H1 (cell line): ENCODE data around the gene PSMD6. TPM values are rescaled to one million over a fixed set of nuclear protein-coding genes. Genes with fewer than 3 reads are reported as not detected.
A peak's percentile ranks its signal among the peaks of the same experiment; 100 is the strongest.

ENCODE experiments used
- CTCF ChIA-PET: fragments of 300-600 bp; sonication (Branson Sonifier 250); formaldehyde crosslinking; loops from one replicate; lab custom pipeline; 2021; ENCODE audit not compliant: partially characterized antibody; lab: Charles Lee
- POLR2A ChIA-PET: fragments of 300-600 bp; sonication (Branson Sonifier 250); formaldehyde crosslinking; loops from one replicate; lab custom pipeline; 2021; ENCODE audit warnings: inconsistent platforms; ENCODE audit not compliant: partially characterized antibody; lab: Charles Lee
- DNase-seq, 2 experiments: peaks; one replicate each; pipeline versions ENCODE4 v3.0.0 to v3.0.0-alpha.2; 2010 to 2022; ENCODE audit warnings: low spot score in 2 of 2, low read depth in 1 of 2, mixed read lengths in 1 of 2
- FAIRE-seq: peaks from 2 replicates; lab custom pipeline; 2011; peaks lifted over from hg19 to GRCh38; lab: Jason Lieb, UNC
- H2AFZ ChIP-seq: 2 replicates; pipeline ENCODE4 v1.8.1; 2012; ENCODE audit warnings: low read length, inconsistent platforms
- H2AK5ac ChIP-seq: 2 replicates; pipeline ENCODE4 v1.6.1; 2013; ENCODE audit warnings: low read depth, low read length
- H2BK120ac ChIP-seq: replicated peaks from 2 replicates; pipeline ENCODE3; 2013; ENCODE audit warnings: low read depth, low read length, inconsistent platforms
- H2BK12ac ChIP-seq: 2 replicates; pipeline ENCODE4 v1.6.1; 2013; ENCODE audit warnings: low read depth, low read length
- H2BK15ac ChIP-seq: 2 replicates; pipeline ENCODE4 v1.6.1; 2013; ENCODE audit warnings: low read length
- H2BK20ac ChIP-seq: 2 replicates; pipeline ENCODE4 v1.6.1; 2013; ENCODE audit warnings: low read length
- H2BK5ac ChIP-seq: 2 replicates; pipeline ENCODE4 v1.6.1; 2013; ENCODE audit warnings: low read depth, low read length
- H3K14ac ChIP-seq: 2 replicates; pipeline ENCODE4 v1.6.1; 2013; ENCODE audit warnings: inconsistent platforms; ENCODE audit not compliant: insufficient read length
- H3K18ac ChIP-seq: 2 replicates; pipeline ENCODE4 v1.6.1; 2013; ENCODE audit warnings: low read length; ENCODE audit errors: extremely low read depth
- H3K23ac ChIP-seq: 2 replicates; pipeline ENCODE4 v1.6.1; 2013; ENCODE audit warnings: inconsistent platforms; ENCODE audit not compliant: insufficient read length
- H3K23me2 ChIP-seq: 2 replicates; pipeline ENCODE4 v1.6.1; 2013; ENCODE audit warnings: low read depth, low read length
- H3K27ac ChIP-seq: 2 replicates; pipeline ENCODE4 v1.6.1; 2011; ENCODE audit warnings: low read depth, low read length, inconsistent platforms
- H3K27me3 ChIP-seq, 4 experiments: replicated peaks in 1 of 4; 1 replicate in 1 of 4; 2 replicates in 3 of 4; pipeline versions ENCODE4 v1.6.1 to v1.8.1; 2011 to 2013; ENCODE audit warnings: low read length in 3 of 4, mild to moderate bottlenecking in 3 of 4, inconsistent platforms in 2 of 4, mixed read lengths in 2 of 4, moderate library complexity in 1 of 4; ENCODE audit not compliant: control insufficient read depth in 3 of 4, insufficient read depth in 3 of 4; ENCODE audit errors: extremely low read depth in 1 of 4
- H3K36me3 ChIP-seq, 4 experiments: 2 replicates each; pipeline versions ENCODE4 v1.6.1 to v1.8.1; 2011 to 2013; ENCODE audit warnings: mild to moderate bottlenecking in 4 of 4, low read length in 3 of 4, moderate library complexity in 2 of 4, control low read depth in 1 of 4, inconsistent platforms in 1 of 4; ENCODE audit not compliant: insufficient read depth in 4 of 4, control insufficient read depth in 2 of 4
- H3K4ac ChIP-seq: replicated peaks from 2 replicates; pipeline ENCODE3; 2013; ENCODE audit warnings: low read length, low read depth, mixed read lengths, inconsistent platforms; ENCODE audit not compliant: insufficient read length
- H3K4me1 ChIP-seq, 4 experiments: replicated peaks in 1 of 4; 1 replicate in 1 of 4; 2 replicates in 3 of 4; pipeline versions ENCODE4 v1.6.1 to v1.8.1; 2011 to 2013; ENCODE audit warnings: low read length in 3 of 4, inconsistent platforms in 2 of 4, mixed read lengths in 1 of 4; ENCODE audit not compliant: insufficient read depth in 4 of 4, control insufficient read depth in 3 of 4
- H3K4me2 ChIP-seq, 2 experiments: 2 replicates each; pipeline versions ENCODE4 v1.6.1 to v1.8.1; 2011 to 2013; ENCODE audit warnings: low read depth in 2 of 2, low read length in 2 of 2, control low read depth in 1 of 2, inconsistent platforms in 1 of 2, mild to moderate bottlenecking in 1 of 2; ENCODE audit not compliant: insufficient read depth in 1 of 2
- H3K4me3 ChIP-seq, 4 experiments: fragments of 200-600, 300-600 bp in 1 of 4; sonication (generic), shearing (Covaris generic), sonication (Bioruptor Twin) in 1 of 4; 2 replicates each; pipeline versions ENCODE4 v1.5.1 to v1.8.1; 2011 to 2016; ENCODE audit warnings: low read length in 4 of 4, low read depth in 3 of 4, control low read depth in 2 of 4, inconsistent platforms in 2 of 4, mild to moderate bottlenecking in 2 of 4, mixed read lengths in 1 of 4, moderate library complexity in 1 of 4; ENCODE audit not compliant: insufficient read depth in 2 of 4; ENCODE audit errors: extremely low read depth in 1 of 4
- H3K56ac ChIP-seq: replicated peaks from 2 replicates; pipeline ENCODE3; 2013; ENCODE audit warnings: low read depth, mild to moderate bottlenecking, mixed read lengths, low read length, inconsistent platforms; ENCODE audit not compliant: insufficient read length
- H3K79me1 ChIP-seq: 2 replicates; pipeline ENCODE4 v1.6.1; 2013; ENCODE audit warnings: low read depth, low read length, control low read depth
- H3K79me2 ChIP-seq, 2 experiments: 2 replicates each; pipeline versions ENCODE4 v1.6.1 to v1.8.1; 2012 to 2013; ENCODE audit warnings: low read length in 2 of 2, mild to moderate bottlenecking in 2 of 2, inconsistent platforms in 1 of 2; ENCODE audit not compliant: insufficient read depth in 2 of 2, control insufficient read depth in 1 of 2
- H3K9ac ChIP-seq, 4 experiments: replicated peaks in 1 of 4; 1 replicate in 1 of 4; 2 replicates in 3 of 4; pipeline versions ENCODE4 v1.6.1 to v1.8.1; 2011 to 2013; ENCODE audit warnings: low read depth in 3 of 4, low read length in 3 of 4, control low read depth in 2 of 4, mild to moderate bottlenecking in 2 of 4, moderate library complexity in 2 of 4, inconsistent platforms in 1 of 4; ENCODE audit errors: extremely low read depth in 1 of 4
- H3K9me3 ChIP-seq, 2 experiments: 2 replicates each; pipeline versions ENCODE4 v1.6.1 to v1.8.1; 2012 to 2013; ENCODE audit warnings: mild to moderate bottlenecking in 2 of 2, moderate library complexity in 2 of 2, control low read depth in 1 of 2, inconsistent platforms in 1 of 2, low read depth in 1 of 2, low read length in 1 of 2, mixed read lengths in 1 of 2; ENCODE audit not compliant: insufficient read depth in 2 of 2
- H4K20me1 ChIP-seq, 2 experiments: replicated peaks in 1 of 2; 2 replicates each; pipeline versions ENCODE3 to v1.8.1; 2011 to 2013; ENCODE audit warnings: inconsistent platforms in 2 of 2, low read length in 2 of 2, mild to moderate bottlenecking in 1 of 2; ENCODE audit not compliant: insufficient read depth in 2 of 2, control insufficient read depth in 1 of 2
- H4K5ac ChIP-seq: 2 replicates; pipeline ENCODE4 v1.6.1; 2013; ENCODE audit warnings: low read length, low read depth, mixed read lengths, inconsistent platforms; ENCODE audit not compliant: insufficient read length
- H4K8ac ChIP-seq: 2 replicates; pipeline ENCODE4 v1.8.0; 2013; ENCODE audit warnings: mild to moderate bottlenecking, moderate library complexity, low read length, inconsistent platforms; ENCODE audit not compliant: insufficient read depth; ENCODE audit errors: extremely low read depth
- H4K91ac ChIP-seq: replicated peaks from 2 replicates; pipeline ENCODE3; 2013; ENCODE audit warnings: low read length, mixed read lengths, inconsistent platforms; ENCODE audit not compliant: insufficient read length
- CHD2 ChIP-seq: IDR thresholded peaks from 2 replicates; pipeline ENCODE4 v1.6.1; 2012; ENCODE audit warnings: low read length, improper control_type of control experiment
- CREB1 ChIP-seq: IDR thresholded peaks from 2 replicates; pipeline ENCODE4 v1.6.1; 2012; ENCODE audit warnings: inconsistent platforms
- JUND ChIP-seq: IDR thresholded peaks from 2 replicates; pipeline ENCODE4 v1.6.1; 2011; ENCODE audit warnings: mild to moderate bottlenecking, improper control_type of control experiment, low read length
- KDM1A ChIP-seq: fragments of 200-600, 300-600 bp; sonication (generic); IDR thresholded peaks from 2 replicates; pipeline ENCODE4 v1.7.1; 2016; ENCODE audit warnings: mild to moderate bottlenecking, low read length, borderline replicate concordance
- MAFK ChIP-seq: IDR thresholded peaks from 2 replicates; pipeline ENCODE4 v1.6.1; 2012; ENCODE audit warnings: low read depth, mild to moderate bottlenecking, improper control_type of control experiment, low read length
- NRF1 ChIP-seq: IDR thresholded peaks from 2 replicates; pipeline ENCODE4 v1.6.1; 2011; ENCODE audit warnings: mild to moderate bottlenecking, low read depth, low read length, improper control_type of control experiment
- POU5F1 ChIP-seq: IDR thresholded peaks from 2 replicates; pipeline ENCODE4 v1.6.1; 2011; ENCODE audit warnings: low read depth, mild to moderate bottlenecking, low read length, moderate library complexity
- RNF2 ChIP-seq: fragments of 200-900, 300-1000 bp; sonication (generic); IDR thresholded peaks from 2 replicates; pipeline ENCODE4 v1.7.1; 2016; ENCODE audit warnings: borderline replicate concordance, low read depth, mild to moderate bottlenecking, antibody characterized with exemption, low read length; ENCODE audit not compliant: poor library complexity, severe bottlenecking; ENCODE audit errors: missing control alignments
- SP2 ChIP-seq: IDR thresholded peaks from 2 replicates; pipeline ENCODE4 v1.6.1; 2012; ENCODE audit warnings: mild to moderate bottlenecking, low read length, inconsistent platforms
- WGBS, 2 experiments: shearing (Covaris generic) in 1 of 2; methylation state at CpG; one replicate each; pipeline versions ENCODE4 v1.1.6 to v1.1.7; 2013 to 2015; ENCODE audit warnings: low lambda C conversion rate in 2 of 2, mixed read lengths in 2 of 2, inconsistent platforms in 1 of 2, low coverage in 1 of 2, missing lambda C conversion rate in 1 of 2; ENCODE audit not compliant: insufficient replicate concordance in 2 of 2, insufficient coverage in 1 of 2, insufficient read length in 1 of 2; ENCODE audit errors: extremely low coverage in 1 of 2, missing lambda C conversion rate in 1 of 2; 5-methylcytosine and 5-hydroxymethylcytosine counted together
- long read RNA-seq, 2 experiments: library from RNA in 1 of 2; library from capped mRNA in 1 of 2; stranded (forward); transcript quantifications; one replicate each; pipeline ENCODE4 v2.0.0, GENCODE V29; 2021; ENCODE audit warnings: inconsistent platforms in 1 of 2
- polyA minus RNA-seq, 3 experiments: library from RNA; depleted of rRNA, polyadenylated mRNA; stranded (reverse); fragments of >200 nt; gene quantifications; 1 replicate in 2 of 3; 2 replicates in 1 of 3; pipeline ENCODE4 v1.2.3, GENCODE V29; 2011
- polyA plus RNA-seq, 7 experiments: library from polyadenylated mRNA; depleted of rRNA in 3 of 7; stranded (reverse) in 5 of 7; unstranded in 2 of 7; fragments of >200 nt in 5 of 7; fragments of 200-250 nt in 2 of 7; gene quantifications; 1 replicate in 5 of 7; 2 replicates in 1 of 7; 4 replicates in 1 of 7; pipeline versions ENCODE4 v1.2.1 to v1.2.3, GENCODE V29; 2011 to 2013; ENCODE audit warnings: missing spikeins in 2 of 7, mixed read lengths in 2 of 7
- total RNA-seq: library from RNA; stranded (reverse); fragmentation: NEBNext Ultra II Directional; extraction: Animal tissue kit (Norgen Biotek cat#: 25700); gene quantifications from 2 replicates; pipeline ENCODE4 v1.2.1, GENCODE V29; 2021

PSMD6 gene
- total RNA-seq (99.6 and 104 TPM in 2 replicates), polyA plus RNA-seq (2011; rRNA removed) (31.9 and 43.7 TPM in 2 replicates), polyA minus RNA-seq (2011; rRNA and poly(A)+ RNA removed) (30.3 and 32.6 TPM in 2 replicates)
- 64.1 TPM for polyA plus RNA-seq (2011; cell fraction: cytosol; rRNA removed)
- 39.6 TPM for polyA plus RNA-seq (2011; cell fraction: nucleus; rRNA removed)
- polyA plus RNA-seq (2012, experiment 1 of 2): 91.1 to 107 TPM (median 94.8 TPM) in 4 replicates
- 14.2 TPM for polyA plus RNA-seq (2012, experiment 2 of 2)
- 105 TPM for polyA plus RNA-seq (2013, experiment 1 of 2)
- 106 TPM for polyA plus RNA-seq (2013, experiment 2 of 2)
- 36.3 TPM for polyA minus RNA-seq (2011; cell fraction: cytosol; rRNA and poly(A)+ RNA removed)
- polyA minus RNA-seq (2011; cell fraction: nucleus; rRNA and poly(A)+ RNA removed): 61.2 TPM
- long read RNA-seq, experiment 1, full-length matches to known transcripts: 114 of 141 reads
- long read RNA-seq, experiment 1, partial matches to known transcripts: 14 of 141 reads
- long read RNA-seq, experiment 1, other reads (novel, unspliced or antisense): 13 of 141 reads
- long read RNA-seq, experiment 2, transcript PSMD6-201 (8 exons, 1,430 nt): major isoform, 170 of 184 reads
- long read RNA-seq, experiment 2, partial matches to known transcripts: 2 of 184 reads
- long read RNA-seq, experiment 2, other reads (novel, unspliced or antisense): 4 of 184 reads

GRCh38 chr3:64023187-64023860 lies at the start of gene PSMD6:
TSS of gene PSMD6 (minus strand) at chr3:64023494. CDS start at chr3:64023419, 75 bp downstream.
- Histone ChIP-seq H3K4me2 (peak within 1 kb of the TSS; percentile 94 to 96), H2BK20ac (no peak within 1 kb of the TSS), H4K91ac (no peak within 1 kb of the TSS), H2AFZ (peak within 1 kb of the TSS; percentile 89; the same call in 1 of the 2 replicates), H3K56ac (peak within 1 kb of the TSS; percentile 21), H3K27ac (peak within 1 kb of the TSS; percentile 81), H2BK12ac (no peak within 1 kb of the TSS), H4K20me1 (peaks cover 0 to 3% of the 10 kb centered on the region in 2 experiments), H3K23ac (no peak within 1 kb of the TSS), H3K14ac (no peak within 1 kb of the TSS), H3K18ac (peak within 1 kb of the TSS; percentile 78; the same call in 1 of the 2 replicates), H3K36me3 (peaks cover 0 to 29% (median 10%) of the 10 kb centered on the region in 4 experiments; a peak in 5 of 8 replicates), H4K5ac (peak within 1 kb of the TSS; percentile 87), H3K79me1 (no peaks in the 10 kb centered on the region), H2AK5ac (no peak within 1 kb of the TSS), H3K4me3 (peak within 1 kb of the TSS; percentile 93 to 97 (median 94)), H3K9me3 (no peaks in the 10 kb centered on the region), H3K79me2 (peaks cover 5 to 22% of the 10 kb centered on the region in 2 experiments; a peak in 3 of 4 replicates), H2BK120ac (no peak within 1 kb of the TSS), H2BK5ac (peak within 1 kb of the TSS; percentile 96), H3K27me3 (no peaks in the 10 kb centered on the region), H3K4ac (no peak within 1 kb of the TSS), H3K9ac (peak within 1 kb of the TSS; percentile 87 to 94 (median 91)), H3K23me2 (peaks cover 6% of the 10 kb centered on the region), H2BK15ac (no peak within 1 kb of the TSS), H4K8ac (peak within 1 kb of the TSS; percentile 72; the same call in 1 of the 2 replicates), H3K4me1 (peaks cover 3 to 5% (median 4%) of the 10 kb centered on the region in 4 experiments; a peak in 6 of 7 replicates)
- DNase-seq (peak; percentile 57 to 99), FAIRE-seq (no peak)
- POLR2A ChIA-PET: interaction anchor here (0.6 to 1.3 kb wide), 3 partner anchors 11 to 160 kb away, joined by 3 to 4 read pairs (median 3); partner anchors contain the start of genes ATXN7 and THOC7
- WGBS, 2 experiments: 6% methylated on average over 47 of the region's 59 CpGs; no CpG with 5 or more reads in 1 of the 2 experiments
- CTCF ChIA-PET: interaction anchor here (0.6 to 6.3 kb wide), 36 partner anchors 10 to 507 kb away, joined by 3 to 51 read pairs (median 4); partner anchors contain the start of gene PRICKLE2
- no peak for TF ChIP-seq NRF1
- TF ChIP-seq CHD2: no peak
- TF ChIP-seq SP2: peak; percentile 65; the same call in 1 of the 2 replicates
- TF ChIP-seq POU5F1: no peak
- TF ChIP-seq JUND: peak; percentile 27; the same call in 1 of the 2 replicates
- peak; percentile 21; the same call in 1 of the 2 replicates for TF ChIP-seq KDM1A
- TF ChIP-seq MAFK: no peak
- peak; percentile 59; the same call in 1 of the 2 replicates for TF ChIP-seq CREB1
- TF ChIP-seq RNF2: no peak
